B cell (primary cell): ENCODE measurements around the gene STIL.

Experiments used
- CTCF ChIP-seq: fragments of 200-600 bp; IDR thresholded peaks from one replicate; pipeline ENCODE4 v1.8.0; 2022; ENCODE audit warnings: antibody characterized with exemption, mild to moderate bottlenecking
- EZH2 ChIP-seq: IDR thresholded peaks from 2 replicates; pipeline ENCODE4 v1.6.1; 2012; ENCODE audit warnings: borderline replicate concordance, low read depth, mild to moderate bottlenecking, moderate library complexity, low read length; ENCODE audit not compliant: insufficient read depth, poor library complexity, severe bottlenecking

- no peak for TF ChIP-seq CTCF
- no peak for TF ChIP-seq EZH2
Observed at GRCh38 chr1:47219001-47219400, 94.9 kb downstream of the STIL start.
